ENCODE data around the gene PRKCD.

Gene PRKCD

DNA sequence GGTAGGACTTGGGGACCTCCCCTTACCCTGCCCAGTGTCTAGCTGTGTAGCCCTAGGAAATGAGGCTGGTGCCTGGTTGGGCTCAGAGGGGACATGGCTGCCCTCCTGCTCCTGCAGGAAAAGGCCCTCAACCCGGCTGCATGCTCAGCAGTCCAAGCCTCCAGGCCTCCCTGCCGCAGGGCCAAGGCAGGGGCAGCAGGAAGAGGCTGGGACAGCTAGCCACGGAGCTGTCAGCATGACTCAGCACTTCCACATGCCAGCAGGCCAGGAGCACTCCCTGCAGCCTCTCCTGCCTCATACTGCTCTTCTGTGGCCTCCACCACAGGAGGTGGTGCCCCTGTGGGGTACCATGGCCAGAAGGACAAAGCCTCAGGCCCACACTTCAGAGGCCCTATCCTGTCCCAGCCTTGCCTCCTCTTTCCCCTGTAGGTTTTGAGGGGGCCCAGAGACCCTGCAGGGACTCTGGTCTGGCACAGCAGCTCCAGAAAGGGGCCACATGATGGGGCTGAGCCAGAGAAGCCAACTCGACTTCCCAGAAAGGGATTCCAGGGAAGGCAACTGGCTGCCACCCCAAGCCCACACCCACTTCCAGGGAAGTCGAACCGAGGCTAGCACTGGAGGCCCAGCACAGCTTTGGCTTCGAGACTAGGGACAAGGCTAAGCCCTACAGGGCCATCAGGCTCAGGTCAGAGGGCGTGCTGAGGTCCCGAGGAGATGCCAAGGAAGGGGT is 75.3 kb downstream of the PRKCD start:
- peak; percentile 85 for DNase-seq (ENCODE audit: low read depth)
- H3K4me3 ChIP-seq (ENCODE audit: low read depth, low read length), result no peak overlapping the region

DNA sequence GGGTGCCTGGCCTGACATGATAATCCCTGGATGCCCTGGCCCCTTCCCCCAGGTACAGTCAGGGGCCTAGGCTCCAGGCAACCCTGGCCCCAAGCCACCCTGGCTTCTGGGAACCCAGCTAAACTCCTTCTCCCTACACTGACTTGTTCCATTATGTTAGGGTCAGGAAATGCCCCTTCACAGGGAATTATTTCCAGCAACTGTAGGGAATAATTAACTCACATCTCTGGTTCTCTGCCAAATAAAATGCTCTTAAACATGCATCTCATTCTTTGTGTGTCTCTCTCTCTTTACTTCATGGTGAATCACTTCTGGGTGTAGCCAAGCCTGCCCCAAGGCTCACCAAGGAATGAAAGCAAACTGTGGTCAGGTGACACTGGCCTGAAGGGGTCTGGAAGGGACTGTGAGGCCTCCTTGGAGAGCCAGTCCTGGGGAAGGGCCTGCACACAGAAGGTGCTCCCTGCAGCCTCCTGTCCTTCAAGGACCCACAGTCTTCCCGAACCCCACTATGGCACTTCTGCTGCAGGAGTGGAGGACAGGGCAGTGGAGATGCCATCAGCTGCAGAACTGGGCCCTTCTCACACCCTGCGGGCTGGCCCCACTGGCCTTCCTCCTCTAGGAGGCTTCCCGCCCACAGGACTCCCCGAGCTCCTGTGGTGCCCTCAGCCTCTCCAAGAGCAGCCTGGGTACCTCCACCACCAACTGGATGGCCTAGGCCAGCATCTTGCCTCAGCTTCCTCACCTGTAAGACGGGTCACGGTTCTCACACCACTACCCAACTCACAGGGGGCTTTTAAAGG is 77.2 kb downstream of the PRKCD start:
- no peak for DNase-seq (ENCODE audit: low read depth)
- TF ChIP-seq, protein P1, sequence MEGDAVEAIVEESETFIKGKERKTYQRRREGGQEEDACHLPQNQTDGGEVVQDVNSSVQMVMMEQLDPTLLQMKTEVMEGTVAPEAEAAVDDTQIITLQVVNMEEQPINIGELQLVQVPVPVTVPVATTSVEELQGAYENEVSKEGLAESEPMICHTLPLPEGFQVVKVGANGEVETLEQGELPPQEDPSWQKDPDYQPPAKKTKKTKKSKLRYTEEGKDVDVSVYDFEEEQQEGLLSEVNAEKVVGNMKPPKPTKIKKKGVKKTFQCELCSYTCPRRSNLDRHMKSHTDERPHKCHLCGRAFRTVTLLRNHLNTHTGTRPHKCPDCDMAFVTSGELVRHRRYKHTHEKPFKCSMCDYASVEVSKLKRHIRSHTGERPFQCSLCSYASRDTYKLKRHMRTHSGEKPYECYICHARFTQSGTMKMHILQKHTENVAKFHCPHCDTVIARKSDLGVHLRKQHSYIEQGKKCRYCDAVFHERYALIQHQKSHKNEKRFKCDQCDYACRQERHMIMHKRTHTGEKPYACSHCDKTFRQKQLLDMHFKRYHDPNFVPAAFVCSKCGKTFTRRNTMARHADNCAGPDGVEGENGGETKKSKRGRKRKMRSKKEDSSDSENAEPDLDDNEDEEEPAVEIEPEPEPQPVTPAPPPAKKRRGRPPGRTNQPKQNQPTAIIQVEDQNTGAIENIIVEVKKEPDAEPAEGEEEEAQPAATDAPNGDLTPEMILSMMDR (IDR thresholded peaks at IDR 0.05; ENCODE audit: low read depth, low read length), result no peak
- TF ChIP-seq POLR2A (IDR thresholded peaks at IDR 0.05; ENCODE audit: extremely low read depth, insufficient read length), result no peak
- TF ChIP-seq MYC (IDR thresholded peaks at IDR 0.05; ENCODE audit: low read depth, low read length), result no peak
- no peak overlapping the region for H3K4me3 ChIP-seq (ENCODE audit: low read depth, low read length)

More for the DNA sequence above, 75.3 kb downstream of the PRKCD start:
- TF ChIP-seq MYC (IDR thresholded peaks at IDR 0.05; ENCODE audit: low read depth, low read length), result peak; percentile 32; the same call in 1 of the 2 replicates
- TF ChIP-seq, protein P2, sequence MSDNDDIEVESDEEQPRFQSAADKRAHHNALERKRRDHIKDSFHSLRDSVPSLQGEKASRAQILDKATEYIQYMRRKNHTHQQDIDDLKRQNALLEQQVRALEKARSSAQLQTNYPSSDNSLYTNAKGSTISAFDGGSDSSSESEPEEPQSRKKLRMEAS (IDR thresholded peaks at IDR 0.05; ENCODE audit: low read depth, low read length), result peak; percentile 52
- TF ChIP-seq POLR2A (IDR thresholded peaks at IDR 0.05; ENCODE audit: extremely low read depth, insufficient read length), result no peak

DNA sequence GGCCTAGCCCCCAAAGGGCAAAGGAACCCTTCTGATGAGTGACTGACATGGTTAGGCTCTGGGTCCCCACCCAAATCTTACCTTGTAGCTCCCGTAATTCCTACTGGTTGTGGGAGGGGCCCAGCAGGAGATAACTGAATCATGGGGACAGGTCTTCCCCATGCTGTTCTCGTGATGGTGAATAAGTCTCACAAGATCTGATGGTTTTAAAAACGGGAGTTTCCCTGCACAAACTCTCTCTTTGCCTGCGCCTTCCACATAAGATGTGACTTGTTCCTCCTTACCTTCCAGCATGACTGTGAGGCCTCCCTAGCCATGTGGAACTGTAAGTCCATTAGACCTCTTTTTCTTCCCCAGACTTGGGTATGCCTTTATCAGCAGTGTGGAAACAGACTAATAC is 77.9 kb downstream of the PRKCD start:
- TF ChIP-seq MYC (IDR thresholded peaks at IDR 0.05; ENCODE audit: low read depth, low read length) (no peak), POLR2A (IDR thresholded peaks at IDR 0.05; ENCODE audit: extremely low read depth, insufficient read length) (no peak)
- TF ChIP-seq, protein P1 (IDR thresholded peaks at IDR 0.05; ENCODE audit: low read depth, low read length), result no peak
- TF ChIP-seq, protein P2 (IDR thresholded peaks at IDR 0.05; ENCODE audit: low read depth, low read length), result no peak
- DNase-seq (ENCODE audit: low read depth), result no peak
- no peak overlapping the region for H3K4me3 ChIP-seq (ENCODE audit: low read depth, low read length)

DNA sequence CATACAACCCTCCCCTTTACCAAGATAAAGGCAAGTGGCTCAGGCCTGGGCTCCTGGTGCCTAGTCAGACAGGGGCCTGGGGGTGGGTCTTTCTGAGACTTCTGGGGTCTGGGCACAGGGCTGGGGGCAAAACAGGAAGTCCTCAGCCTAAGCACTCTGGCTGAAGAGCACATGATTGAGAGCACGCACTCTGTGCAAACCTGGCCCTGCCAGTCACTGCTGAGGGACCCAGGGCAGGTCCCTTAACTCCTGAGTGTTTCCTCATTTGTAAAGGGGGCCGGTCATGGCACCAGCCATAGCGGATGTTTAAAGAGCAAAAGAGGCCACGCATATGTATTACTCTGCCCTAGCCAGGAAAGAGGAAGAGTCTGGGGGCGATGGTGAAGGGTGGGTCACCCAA is 78.8 kb downstream of the PRKCD start:
- no peak for DNase-seq (ENCODE audit: low read depth)
- TF ChIP-seq MYC (IDR thresholded peaks at IDR 0.05; ENCODE audit: low read depth, low read length) (no peak), POLR2A (IDR thresholded peaks at IDR 0.05; ENCODE audit: extremely low read depth, insufficient read length) (no peak)
- TF ChIP-seq, protein P1 (IDR thresholded peaks at IDR 0.05; ENCODE audit: low read depth, low read length), result no peak
- TF ChIP-seq, protein P2 (IDR thresholded peaks at IDR 0.05; ENCODE audit: low read depth, low read length), result no peak
- H3K4me3 ChIP-seq (ENCODE audit: low read depth, low read length), result no peak overlapping the region

DNA sequence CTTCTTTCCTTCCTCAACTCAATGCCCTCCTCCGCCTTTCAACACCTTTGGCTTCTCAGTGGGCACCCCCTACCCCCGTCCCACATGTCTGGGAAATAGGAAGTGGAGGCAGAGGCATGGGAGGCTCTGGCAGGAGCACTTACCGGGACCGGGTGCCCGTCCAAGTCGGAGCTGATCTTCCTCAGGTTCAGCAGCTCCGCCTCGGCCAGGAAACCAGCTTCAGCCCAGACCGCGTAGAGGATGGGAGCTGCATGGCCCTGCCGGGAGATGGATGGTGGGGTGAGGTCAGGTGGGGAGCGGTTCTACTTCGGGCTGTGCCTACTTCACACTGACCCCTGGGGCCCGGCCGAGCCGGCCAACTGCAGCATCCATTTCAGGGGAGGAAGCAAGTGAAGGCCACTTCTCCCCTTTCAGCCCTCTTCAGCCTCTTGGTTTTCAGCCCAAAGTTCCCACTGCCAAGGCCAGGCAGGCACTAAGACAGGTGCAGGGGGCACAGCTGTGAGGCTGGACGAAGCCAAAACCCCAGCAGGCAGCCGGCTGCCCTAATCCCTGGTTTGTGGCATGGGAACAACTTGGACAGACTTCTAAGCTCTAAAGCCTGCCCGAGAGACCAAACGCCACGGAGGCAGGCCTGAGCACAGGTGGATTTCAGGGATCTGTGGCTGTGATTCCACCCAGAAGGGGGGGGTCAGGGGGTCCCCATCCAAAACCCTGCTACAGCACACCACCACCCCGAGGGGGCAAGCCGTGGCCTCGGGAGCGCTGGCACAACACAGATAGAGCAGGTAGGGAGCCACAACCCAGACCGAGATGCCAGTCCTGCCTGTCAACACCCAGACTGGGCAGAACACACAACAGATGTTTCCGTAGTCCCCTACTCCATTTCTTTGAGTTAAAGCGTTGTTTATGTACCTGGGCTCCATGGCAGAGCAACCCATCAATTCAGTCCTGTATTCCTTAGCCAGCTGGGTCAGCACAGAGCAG is 80.3 kb downstream of the PRKCD start:
- TF ChIP-seq, protein P1 (IDR thresholded peaks at IDR 0.05; ENCODE audit: low read depth, low read length), result no peak
- TF ChIP-seq, protein P2 (IDR thresholded peaks at IDR 0.05; ENCODE audit: low read depth, low read length), result no peak
- TF ChIP-seq MYC (IDR thresholded peaks at IDR 0.05; ENCODE audit: low read depth, low read length) (no peak), POLR2A (IDR thresholded peaks at IDR 0.05; ENCODE audit: extremely low read depth, insufficient read length) (no peak)
- no peak for DNase-seq (ENCODE audit: low read depth)
- no peak overlapping the region for H3K4me3 ChIP-seq (ENCODE audit: low read depth, low read length)

Data from NB4 (cell line).